Panc1 (cell line): ENCODE measurements around the gene FRMD5. TPM values are rescaled to one million over a fixed set of nuclear protein-coding genes. Genes with fewer than 3 reads are reported as not detected.

ENCODE experiments used
- ATAC-seq: fragments of 200-7000 bp; cut with Tn5 transposase; 2 replicates; pipeline ENCODE4 v1.9.1; 2020; ENCODE audit warnings: mild to moderate bottlenecking, moderate library complexity
- BruUV-seq: library from RNA; stranded (reverse); fragments of 400-500 nt; replicated peaks from 2 replicates; lab custom pipeline; 2021; lab: Mats Ljungman, UMichigan
- CTCF ChIA-PET: fragments of 300-600 bp; sonication (Branson Sonifier 250); formaldehyde crosslinking; loops from one replicate; lab custom pipeline; 2022; ENCODE audit warnings: antibody characterized with exemption; lab: Charles Lee
- POLR2A ChIA-PET: fragments of 300-600 bp; sonication (Branson Sonifier 250); formaldehyde crosslinking; loops from one replicate; lab custom pipeline; 2022; ENCODE audit warnings: antibody characterized with exemption; lab: Charles Lee
- DNase-seq: peaks from one replicate; pipeline ENCODE4 v3.0.0-alpha.2; 2010; ENCODE audit warnings: low read depth, low spot score
- H3K27ac ChIP-seq: 2 replicates; pipeline ENCODE4 v1.5.1; 2011; ENCODE audit warnings: mild to moderate bottlenecking, low read length, inconsistent platforms
- H3K27me3 ChIP-seq: fragments of 200-500 bp; sonication (Bioruptor generic); 2 replicates; pipeline ENCODE4 v1.6.0; 2014; ENCODE audit warnings: low read length, inconsistent platforms; ENCODE audit not compliant: control insufficient read depth, insufficient read depth
- H3K36me3 ChIP-seq: fragments of 200-500 bp; sonication (Bioruptor generic); 2 replicates; pipeline ENCODE4 v1.5.1; 2014; ENCODE audit warnings: inconsistent platforms, mild to moderate bottlenecking, low read length, moderate library complexity; ENCODE audit not compliant: control insufficient read depth, insufficient read depth
- H3K4me1 ChIP-seq: 2 replicates; pipeline ENCODE4 v1.5.1; 2011; ENCODE audit warnings: inconsistent platforms, mild to moderate bottlenecking, low read length, moderate library complexity; ENCODE audit not compliant: control insufficient read depth, insufficient read depth
- H3K4me3 ChIP-seq, 2 experiments: 2 replicates each; pipeline ENCODE4 v1.5.1; 2011 to 2012; ENCODE audit warnings: low read depth in 2 of 2, low read length in 2 of 2, mild to moderate bottlenecking in 2 of 2, inconsistent platforms in 1 of 2, moderate library complexity in 1 of 2
- H3K9me3 ChIP-seq: fragments of 200-500 bp; sonication (Bioruptor generic); 2 replicates; pipeline ENCODE4 v1.5.1; 2014; ENCODE audit warnings: low read depth, mild to moderate bottlenecking, inconsistent platforms, low read length, moderate library complexity; ENCODE audit not compliant: control insufficient read depth, insufficient read depth
- POLR2AphosphoS5 ChIP-seq: IDR thresholded peaks from 2 replicates; pipeline ENCODE4 v1.6.1; 2012; ENCODE audit warnings: mild to moderate bottlenecking, low read depth, low read length, moderate library complexity
- SIN3A ChIP-seq: IDR thresholded peaks from 2 replicates; pipeline ENCODE4 v1.6.1; 2012; ENCODE audit warnings: low read depth, mild to moderate bottlenecking, low read length, moderate library complexity, borderline replicate concordance; ENCODE audit not compliant: insufficient read depth
- TCF7L2 ChIP-seq: IDR thresholded peaks from 2 replicates; pipeline ENCODE4 v1.6.1; 2011; ENCODE audit warnings: mild to moderate bottlenecking, low read depth, low read length, inconsistent platforms
- in situ Hi-C: cut with HindIII; loops from 2 replicates; pipeline ENCODE4 v1.10.0; 2016; ENCODE audit warnings: low sequenced_read_pairs, low pct_unique_long_range_greater_than_20kb
- intact Hi-C: fragments of 100-400 bp; cut with micrococcal nuclease; formaldehyde crosslinking; loops from one replicate; pipeline ENCODE4 v1.10.0; 2022; ENCODE audit not compliant: unreplicated experiment
- total RNA-seq: library from RNA; stranded (reverse); gene quantifications from one replicate; pipeline ENCODE4 v1.2.1, GENCODE V29; 2021; ENCODE audit not compliant: unreplicated experiment
- TF ChIP-seq, protein P1 (sequence below): fragments of 450-650 bp; IDR thresholded peaks from 2 replicates; pipeline ENCODE4 v1.5.1; 2017; ENCODE audit warnings: mild to moderate bottlenecking
- TF ChIP-seq, protein P2 (sequence below), 2 experiments: IDR thresholded peaks; 2 replicates each; pipeline ENCODE4 v1.6.1; 2011 to 2012; ENCODE audit warnings: low read depth in 2 of 2, control low read depth in 1 of 2, low read length in 1 of 2, mild to moderate bottlenecking in 1 of 2, moderate library complexity in 1 of 2; ENCODE audit not compliant: insufficient read depth in 1 of 2

Gene FRMD5
- total RNA-seq, 1 experiment from 2014 or later, result 18.3 TPM

DNA sequence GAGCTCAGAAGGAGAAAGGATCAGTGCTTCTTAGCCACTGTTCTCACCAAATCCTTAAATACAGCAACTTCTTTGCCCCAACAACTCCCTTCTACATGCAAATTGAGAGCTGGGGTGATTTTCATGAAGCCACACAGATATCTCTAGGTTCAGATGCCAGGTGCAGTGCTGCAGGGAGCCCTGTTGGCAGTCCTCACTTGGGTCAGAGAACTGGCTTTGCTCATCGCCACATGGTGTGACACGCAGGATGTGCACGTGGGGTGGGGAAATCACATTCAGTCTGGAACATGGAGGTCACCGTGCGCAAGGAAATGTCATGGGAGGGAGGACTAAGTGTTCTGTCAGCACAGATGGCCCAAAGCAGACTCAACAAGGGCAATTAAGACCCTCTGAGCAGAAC is 264.5 kb downstream of the FRMD5 start:
- no TSS peak for BruUV-seq
- DNase-seq (no peak), ATAC-seq (no peak)
- TF ChIP-seq, protein P1, sequence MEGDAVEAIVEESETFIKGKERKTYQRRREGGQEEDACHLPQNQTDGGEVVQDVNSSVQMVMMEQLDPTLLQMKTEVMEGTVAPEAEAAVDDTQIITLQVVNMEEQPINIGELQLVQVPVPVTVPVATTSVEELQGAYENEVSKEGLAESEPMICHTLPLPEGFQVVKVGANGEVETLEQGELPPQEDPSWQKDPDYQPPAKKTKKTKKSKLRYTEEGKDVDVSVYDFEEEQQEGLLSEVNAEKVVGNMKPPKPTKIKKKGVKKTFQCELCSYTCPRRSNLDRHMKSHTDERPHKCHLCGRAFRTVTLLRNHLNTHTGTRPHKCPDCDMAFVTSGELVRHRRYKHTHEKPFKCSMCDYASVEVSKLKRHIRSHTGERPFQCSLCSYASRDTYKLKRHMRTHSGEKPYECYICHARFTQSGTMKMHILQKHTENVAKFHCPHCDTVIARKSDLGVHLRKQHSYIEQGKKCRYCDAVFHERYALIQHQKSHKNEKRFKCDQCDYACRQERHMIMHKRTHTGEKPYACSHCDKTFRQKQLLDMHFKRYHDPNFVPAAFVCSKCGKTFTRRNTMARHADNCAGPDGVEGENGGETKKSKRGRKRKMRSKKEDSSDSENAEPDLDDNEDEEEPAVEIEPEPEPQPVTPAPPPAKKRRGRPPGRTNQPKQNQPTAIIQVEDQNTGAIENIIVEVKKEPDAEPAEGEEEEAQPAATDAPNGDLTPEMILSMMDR, result no peak
- TF ChIP-seq SIN3A (no peak), TCF7L2 (no peak), POLR2AphosphoS5 (no peak)
- Histone ChIP-seq H3K4me3 (no peak overlapping the region), H3K27me3 (no peaks in the 10 kb centered on the region), H3K27ac (0 out of 2 replicates have a peak overlapping the region, but pooled peaks have one; percentile 10), H3K9me3 (no peaks in the 10 kb centered on the region), H3K36me3 (no peaks in the 10 kb centered on the region), H3K4me1 (peaks cover 8% of the 10 kb centered on the region)
- POLR2A ChIA-PET, result interaction anchor here (0.6 kb wide), 1 partner anchor 711 kb away, joined by 6 read pairs; no protein-coding TSS in a partner anchor
- in situ Hi-C loops, result no loop called here
- intact Hi-C loops, result loop anchor here (10.0 kb wide), 2 partner anchors 56 to 134 kb away; no protein-coding TSS in a partner anchor
- CTCF ChIA-PET, result interaction anchor here (0.8 kb wide), 1 partner anchor 136 kb away, joined by 3 read pairs; no protein-coding TSS in a partner anchor

DNA sequence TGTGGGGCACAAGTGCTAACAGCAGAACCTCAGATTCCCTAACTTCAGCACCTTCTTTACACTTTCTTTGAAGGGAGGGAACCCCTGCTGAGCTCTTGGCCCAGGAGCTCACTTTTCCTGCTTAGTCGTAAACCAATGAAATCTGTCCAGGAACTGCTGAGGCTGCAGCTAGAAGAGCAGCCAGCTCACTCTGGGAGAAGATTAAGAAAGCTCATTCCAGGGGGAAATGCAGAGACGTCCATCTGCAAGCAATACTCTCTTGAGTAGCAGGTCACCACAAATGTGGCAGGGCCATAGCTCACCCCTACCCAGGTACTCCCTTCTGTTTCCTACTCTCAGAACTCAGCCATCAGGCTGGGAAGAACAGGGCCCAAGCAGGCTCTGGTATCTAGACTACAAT is 265.0 kb downstream of the FRMD5 start:
- CTCF ChIA-PET, result no interaction called here

DNA sequence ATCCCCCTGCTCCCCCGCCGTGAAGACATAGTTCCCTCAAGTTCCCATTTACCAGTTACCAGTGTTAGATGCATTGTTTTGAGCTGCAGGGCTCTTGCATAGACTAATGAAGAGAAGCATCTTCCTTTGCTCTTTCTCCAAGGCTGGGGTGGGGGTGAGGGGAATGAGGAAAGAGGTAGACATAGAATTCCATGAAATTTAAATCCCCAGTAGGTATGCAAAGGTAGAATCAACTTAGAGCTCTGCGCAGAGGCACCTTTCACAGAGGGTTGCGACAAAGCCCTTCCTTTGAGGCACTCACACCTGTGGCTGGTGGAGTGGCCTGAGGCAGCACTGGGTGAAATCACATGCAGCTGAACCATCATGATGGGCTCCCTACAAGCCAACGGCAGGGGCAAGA is 266.9 kb downstream of the FRMD5 start:
- ATAC-seq, result no peak
- no peak for TF ChIP-seq SIN3A
- no peak for TF ChIP-seq POLR2AphosphoS5
- TF ChIP-seq, protein P1, result no peak
- TF ChIP-seq TCF7L2, result no peak
- TF ChIP-seq, protein P2, sequence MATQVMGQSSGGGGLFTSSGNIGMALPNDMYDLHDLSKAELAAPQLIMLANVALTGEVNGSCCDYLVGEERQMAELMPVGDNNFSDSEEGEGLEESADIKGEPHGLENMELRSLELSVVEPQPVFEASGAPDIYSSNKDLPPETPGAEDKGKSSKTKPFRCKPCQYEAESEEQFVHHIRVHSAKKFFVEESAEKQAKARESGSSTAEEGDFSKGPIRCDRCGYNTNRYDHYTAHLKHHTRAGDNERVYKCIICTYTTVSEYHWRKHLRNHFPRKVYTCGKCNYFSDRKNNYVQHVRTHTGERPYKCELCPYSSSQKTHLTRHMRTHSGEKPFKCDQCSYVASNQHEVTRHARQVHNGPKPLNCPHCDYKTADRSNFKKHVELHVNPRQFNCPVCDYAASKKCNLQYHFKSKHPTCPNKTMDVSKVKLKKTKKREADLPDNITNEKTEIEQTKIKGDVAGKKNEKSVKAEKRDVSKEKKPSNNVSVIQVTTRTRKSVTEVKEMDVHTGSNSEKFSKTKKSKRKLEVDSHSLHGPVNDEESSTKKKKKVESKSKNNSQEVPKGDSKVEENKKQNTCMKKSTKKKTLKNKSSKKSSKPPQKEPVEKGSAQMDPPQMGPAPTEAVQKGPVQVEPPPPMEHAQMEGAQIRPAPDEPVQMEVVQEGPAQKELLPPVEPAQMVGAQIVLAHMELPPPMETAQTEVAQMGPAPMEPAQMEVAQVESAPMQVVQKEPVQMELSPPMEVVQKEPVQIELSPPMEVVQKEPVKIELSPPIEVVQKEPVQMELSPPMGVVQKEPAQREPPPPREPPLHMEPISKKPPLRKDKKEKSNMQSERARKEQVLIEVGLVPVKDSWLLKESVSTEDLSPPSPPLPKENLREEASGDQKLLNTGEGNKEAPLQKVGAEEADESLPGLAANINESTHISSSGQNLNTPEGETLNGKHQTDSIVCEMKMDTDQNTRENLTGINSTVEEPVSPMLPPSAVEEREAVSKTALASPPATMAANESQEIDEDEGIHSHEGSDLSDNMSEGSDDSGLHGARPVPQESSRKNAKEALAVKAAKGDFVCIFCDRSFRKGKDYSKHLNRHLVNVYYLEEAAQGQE (IDR thresholded peaks at IDR 0.05; ENCODE audit: insufficient read depth in 1 of 2, low read depth in 2 of 2, low read length in 1 of 2), result no peak
- H3K4me3 ChIP-seq, result no peak overlapping the region
- in situ Hi-C loops (no loop called here), intact Hi-C loops (no loop called here)
- H3K9me3 ChIP-seq, result no peaks in the 10 kb centered on the region
- no peak for DNase-seq
- no peaks in the 10 kb centered on the region for H3K27me3 ChIP-seq
- no peak overlapping the region for H3K27ac ChIP-seq
- no TSS peak for BruUV-seq
- H3K4me1 ChIP-seq, result peaks cover 8% of the 10 kb centered on the region
- H3K36me3 ChIP-seq, result no peaks in the 10 kb centered on the region
- ChIA-PET CTCF (interaction anchor here (0.9 kb wide), 1 partner anchor 10 kb away, joined by 3 read pairs; no protein-coding TSS in a partner anchor), POLR2A (no interaction called here)

More for the DNA sequence above, 265.0 kb downstream of the FRMD5 start:
- intact Hi-C loops, result loop anchor here (10.0 kb wide), 2 partner anchors 55 to 135 kb away; no protein-coding TSS in a partner anchor
- Histone ChIP-seq H3K4me3 (no peak overlapping the region), H3K9me3 (no peaks in the 10 kb centered on the region), H3K4me1 (peaks cover 8% of the 10 kb centered on the region), H3K36me3 (no peaks in the 10 kb centered on the region), H3K27ac (no peak overlapping the region), H3K27me3 (no peaks in the 10 kb centered on the region)
- ATAC-seq (no peak; the same call in 1 of the 2 replicates), DNase-seq (no peak)
- BruUV-seq, result no TSS peak
- POLR2A ChIA-PET, result no interaction called here
- in situ Hi-C loops, result no loop called here
- TF ChIP-seq, protein P1, result no peak
